HepG2 (cell line): ENCODE measurements around the gene GLB1L. TPM values are rescaled to one million over a fixed set of nuclear protein-coding genes. Genes with fewer than 3 reads are reported as not detected.

ENCODE experiments used
- ATAC-seq: fragments of 200-7000 bp; cut with Tn5 transposase; 3 replicates; pipeline ENCODE4 v1.9.1; 2020; ENCODE audit warnings: mild to moderate bottlenecking, moderate library complexity
- BruUV-seq: library from RNA; stranded (reverse); fragments of 400-500 nt; replicated peaks from 2 replicates; lab custom pipeline; 2021; lab: Mats Ljungman, UMichigan
- CTCF ChIA-PET: fragments of 300-600 bp; formaldehyde crosslinking; extraction: SDS; loops from one replicate; lab custom pipeline; 2021; ENCODE audit warnings: low total read pairs, inconsistent platforms, low intra/inter-chr PET ratio; lab: Yijun Ruan, JAX
- POLR2A ChIA-PET: fragments of 350-600 bp; sonication (Branson Sonifier 250); formaldehyde crosslinking; loops from one replicate; lab custom pipeline; 2020; ENCODE audit warnings: antibody characterized with exemption, inconsistent platforms; lab: Yijun Ruan, JAX
- DNase-seq: peaks from one replicate; pipeline ENCODE4 v3.0.0-alpha.2; 2015; ENCODE audit warnings: low spot score
- FAIRE-seq: peaks from 3 replicates; lab custom pipeline; 2011; peaks lifted over from hg19 to GRCh38; lab: Jason Lieb, UNC
- H2AFZ ChIP-seq: one replicate; pipeline ENCODE4 v1.6.1; 2011; ENCODE audit warnings: low read length, inconsistent platforms
- H3K27ac ChIP-seq: fragments of 300-600 bp; 3 replicates; pipeline ENCODE4 v1.8.0; 2011; ENCODE audit warnings: mixed run types, mild to moderate bottlenecking, mixed read lengths, low read length, inconsistent platforms; ENCODE audit not compliant: insufficient read depth; ENCODE audit errors: extremely low read length
- H3K27me3 ChIP-seq, 2 experiments: fragments of 200-600 bp in 1 of 2; 2 replicates in 1 of 2; 3 replicates in 1 of 2; pipeline versions ENCODE4 v1.6.0 to v1.8.0; 2011; ENCODE audit warnings: low read length in 2 of 2, mild to moderate bottlenecking in 2 of 2, moderate library complexity in 2 of 2, inconsistent platforms in 1 of 2; ENCODE audit not compliant: insufficient read depth in 2 of 2, control insufficient read depth in 1 of 2
- H3K36me3 ChIP-seq, 2 experiments: fragments of 200-600 bp in 1 of 2; replicated peaks in 1 of 2; 2 replicates in 1 of 2; 3 replicates in 1 of 2; pipeline versions ENCODE4 v1.5.1 to v1.8.0; 2011; ENCODE audit warnings: low read length in 2 of 2, inconsistent platforms in 1 of 2; ENCODE audit not compliant: insufficient read depth in 2 of 2, control insufficient read depth in 1 of 2
- H3K4me1 ChIP-seq: 2 replicates; pipeline ENCODE4 v1.5.1; 2012; ENCODE audit warnings: low read length, inconsistent platforms; ENCODE audit not compliant: insufficient read depth
- H3K4me2 ChIP-seq: 2 replicates; pipeline ENCODE4 v1.6.0; 2011; ENCODE audit warnings: low read depth, low read length, inconsistent platforms
- H3K4me3 ChIP-seq, 3 experiments: fragments of 200-600 bp in 1 of 3; sonication (generic), shearing (Covaris generic) in 1 of 3; replicated peaks in 1 of 3; 2 replicates each; pipeline ENCODE4 v1.5.1; 2011 to 2016; ENCODE audit warnings: low read length in 3 of 3, inconsistent platforms in 2 of 3, low read depth in 2 of 3, mild to moderate bottlenecking in 2 of 3, control low read depth in 1 of 3, mixed read lengths in 1 of 3; ENCODE audit not compliant: insufficient read depth in 1 of 3
- H3K79me2 ChIP-seq: one replicate; pipeline ENCODE4 v1.6.1; 2011; ENCODE audit warnings: low read length, inconsistent platforms; ENCODE audit not compliant: insufficient read depth
- H3K9ac ChIP-seq: 2 replicates; pipeline ENCODE4 v1.6.0; 2011; ENCODE audit warnings: mild to moderate bottlenecking, low read depth, low read length, inconsistent platforms; ENCODE audit not compliant: insufficient read depth
- H3K9me3 ChIP-seq: 2 replicates; pipeline ENCODE4 v1.5.1; 2012; ENCODE audit warnings: mild to moderate bottlenecking, low read length
- H4K20me1 ChIP-seq: 2 replicates; pipeline ENCODE4 v1.6.0; 2011; ENCODE audit warnings: inconsistent platforms, mild to moderate bottlenecking, low read length, moderate library complexity; ENCODE audit not compliant: insufficient read depth
- MED1 ChIP-seq: sonication (generic); formaldehyde crosslinking; IDR thresholded peaks from 2 replicates; pipeline ENCODE4 v1.4.0; 2020; ENCODE audit warnings: missing genetic modification reagents
- SATB2 ChIP-seq: sonication (generic); formaldehyde crosslinking; IDR thresholded peaks from 2 replicates; pipeline ENCODE4 v1.5.0; 2020; ENCODE audit warnings: missing genetic modification reagents
- WGBS: methylation state at CpG from one replicate; pipeline ENCODE4 v1.1.6; 2017; ENCODE audit warnings: low lambda C conversion rate; 5-methylcytosine and 5-hydroxymethylcytosine counted together
- in situ Hi-C: cut with HindIII; loops from 2 replicates; pipeline ENCODE4 v1.10.0; 2017; ENCODE audit warnings: low pct_unique_long_range_greater_than_20kb; ENCODE audit not compliant: extremely low pct_ligation_motif_present
- intact Hi-C: fragments of 100-400 bp; cut with micrococcal nuclease; formaldehyde crosslinking; loops from one replicate; pipeline ENCODE4 v1.10.0; 2022; ENCODE audit not compliant: unreplicated experiment
- polyA plus RNA-seq, 8 experiments: library from polyadenylated mRNA; depleted of rRNA in 3 of 8; stranded (reverse) in 7 of 8; unstranded in 1 of 8; fragments of >200 nt; fragmentation: Illumina TruSeq in 4 of 8; extraction: Trizol in 4 of 8; gene quantifications; 2 replicates each; pipeline versions ENCODE4 v1.2.1 to v1.2.3, GENCODE V29; 2011 to 2016; ENCODE audit warnings: low read depth in 4 of 8, missing spikeins in 1 of 8, mixed read lengths in 1 of 8; ENCODE audit not compliant: insufficient read depth in 1 of 8
- total RNA-seq, 5 experiments: library from RNA; depleted of rRNA; stranded (reverse); fragments of >200 nt; fragmentation: Illumina TruSeq; extraction: Trizol; gene quantifications; 2 replicates each; pipeline ENCODE4 v1.2.3, GENCODE V29; 2016; ENCODE audit warnings: low read depth in 1 of 5
- TF ChIP-seq, protein P1 (sequence below): sonication (generic); formaldehyde crosslinking; IDR thresholded peaks from one replicate; pipeline ENCODE4 v1.5.1; 2020; ENCODE audit warnings: mild to moderate bottlenecking, missing genetic modification reagents; ENCODE audit errors: not compliant biosample characterization

GLB1L gene
- total and polyA plus RNA-seq, 2 of the 13 experiments (the other 11 are each of a cell fraction or from before 2014, with no cell fraction given): 6.8 to 7.3 TPM

DNA sequence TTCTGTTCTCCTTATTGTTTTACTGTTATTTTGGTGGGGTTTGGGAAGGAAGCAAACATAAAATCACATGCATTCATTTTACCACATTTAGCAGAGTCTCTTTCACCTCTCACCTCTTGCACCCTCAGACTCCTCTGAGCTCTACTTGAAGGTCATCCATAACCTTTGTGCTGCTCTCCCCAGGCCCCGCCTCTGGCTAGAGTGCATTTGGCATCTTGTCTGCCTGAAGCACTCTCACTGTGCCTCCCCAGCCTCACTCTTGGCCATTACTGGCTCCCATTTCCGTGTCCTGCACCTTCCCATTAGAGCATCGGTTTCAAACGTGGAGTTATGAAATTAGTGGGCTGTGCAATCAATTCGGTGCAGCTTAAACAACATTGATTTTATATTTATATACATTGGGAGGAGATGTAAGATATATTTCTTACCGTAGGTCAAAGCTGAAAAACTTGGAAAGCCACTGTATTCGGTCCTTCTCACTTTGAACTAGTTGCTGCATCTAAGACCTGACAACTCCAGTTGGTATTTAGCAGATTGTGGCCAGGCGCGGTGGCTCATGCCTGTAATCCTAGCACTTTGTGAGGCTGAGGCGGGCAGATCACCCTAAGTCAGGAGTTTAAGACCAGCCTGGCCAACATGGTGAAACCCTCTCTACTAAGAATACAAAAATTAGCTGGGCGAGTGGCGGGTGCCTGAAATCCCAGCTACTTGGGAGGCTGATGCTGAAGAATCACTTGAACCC, 45.6 kb downstream of the GLB1L start:
- in situ Hi-C loops: no loop called here

More for the DNA sequence above, 45.6 kb downstream of the GLB1L start:
- BruUV-seq: no TSS peak
- no peak for DNase-seq
- Histone ChIP-seq H3K4me3 (no peak overlapping the region), H3K27ac (peak overlapping the region; percentile 25), H3K9ac (no peak overlapping the region), H2AFZ (no peak overlapping the region), H3K79me2 (no peaks in the 10 kb centered on the region), H4K20me1 (no peaks in the 10 kb centered on the region), H3K4me2 (peak overlapping the region; percentile 37; the same call in 1 of the 2 replicates), H3K27me3 (no peaks in the 10 kb centered on the region), H3K4me1 (peaks cover 33% of the 10 kb centered on the region), H3K36me3 (no peaks in the 10 kb centered on the region), H3K9me3 (no peaks in the 10 kb centered on the region)
- intact Hi-C loops: no loop called here
- no peak for FAIRE-seq
- WGBS: 77% methylated on average over 12 of the region's 12 CpGs
- ChIA-PET POLR2A (interaction anchor here (0.7 to 10.9 kb wide), 11 partner anchors 8 to 79 kb away, joined by 3 to 102 read pairs (median 9); partner anchors contain the start of genes ABCB6, CNPPD1, DNAJB2 and GLB1L), CTCF (no interaction called here)
- ATAC-seq: peak; percentile 39
- TF ChIP-seq SATB2 (CRISPR knock-in tag) (no peak), MED1 (CRISPR knock-in tag) (0 out of 2 replicates have a peak, but pooled peaks have one; percentile 17)
- TF ChIP-seq, protein P1, sequence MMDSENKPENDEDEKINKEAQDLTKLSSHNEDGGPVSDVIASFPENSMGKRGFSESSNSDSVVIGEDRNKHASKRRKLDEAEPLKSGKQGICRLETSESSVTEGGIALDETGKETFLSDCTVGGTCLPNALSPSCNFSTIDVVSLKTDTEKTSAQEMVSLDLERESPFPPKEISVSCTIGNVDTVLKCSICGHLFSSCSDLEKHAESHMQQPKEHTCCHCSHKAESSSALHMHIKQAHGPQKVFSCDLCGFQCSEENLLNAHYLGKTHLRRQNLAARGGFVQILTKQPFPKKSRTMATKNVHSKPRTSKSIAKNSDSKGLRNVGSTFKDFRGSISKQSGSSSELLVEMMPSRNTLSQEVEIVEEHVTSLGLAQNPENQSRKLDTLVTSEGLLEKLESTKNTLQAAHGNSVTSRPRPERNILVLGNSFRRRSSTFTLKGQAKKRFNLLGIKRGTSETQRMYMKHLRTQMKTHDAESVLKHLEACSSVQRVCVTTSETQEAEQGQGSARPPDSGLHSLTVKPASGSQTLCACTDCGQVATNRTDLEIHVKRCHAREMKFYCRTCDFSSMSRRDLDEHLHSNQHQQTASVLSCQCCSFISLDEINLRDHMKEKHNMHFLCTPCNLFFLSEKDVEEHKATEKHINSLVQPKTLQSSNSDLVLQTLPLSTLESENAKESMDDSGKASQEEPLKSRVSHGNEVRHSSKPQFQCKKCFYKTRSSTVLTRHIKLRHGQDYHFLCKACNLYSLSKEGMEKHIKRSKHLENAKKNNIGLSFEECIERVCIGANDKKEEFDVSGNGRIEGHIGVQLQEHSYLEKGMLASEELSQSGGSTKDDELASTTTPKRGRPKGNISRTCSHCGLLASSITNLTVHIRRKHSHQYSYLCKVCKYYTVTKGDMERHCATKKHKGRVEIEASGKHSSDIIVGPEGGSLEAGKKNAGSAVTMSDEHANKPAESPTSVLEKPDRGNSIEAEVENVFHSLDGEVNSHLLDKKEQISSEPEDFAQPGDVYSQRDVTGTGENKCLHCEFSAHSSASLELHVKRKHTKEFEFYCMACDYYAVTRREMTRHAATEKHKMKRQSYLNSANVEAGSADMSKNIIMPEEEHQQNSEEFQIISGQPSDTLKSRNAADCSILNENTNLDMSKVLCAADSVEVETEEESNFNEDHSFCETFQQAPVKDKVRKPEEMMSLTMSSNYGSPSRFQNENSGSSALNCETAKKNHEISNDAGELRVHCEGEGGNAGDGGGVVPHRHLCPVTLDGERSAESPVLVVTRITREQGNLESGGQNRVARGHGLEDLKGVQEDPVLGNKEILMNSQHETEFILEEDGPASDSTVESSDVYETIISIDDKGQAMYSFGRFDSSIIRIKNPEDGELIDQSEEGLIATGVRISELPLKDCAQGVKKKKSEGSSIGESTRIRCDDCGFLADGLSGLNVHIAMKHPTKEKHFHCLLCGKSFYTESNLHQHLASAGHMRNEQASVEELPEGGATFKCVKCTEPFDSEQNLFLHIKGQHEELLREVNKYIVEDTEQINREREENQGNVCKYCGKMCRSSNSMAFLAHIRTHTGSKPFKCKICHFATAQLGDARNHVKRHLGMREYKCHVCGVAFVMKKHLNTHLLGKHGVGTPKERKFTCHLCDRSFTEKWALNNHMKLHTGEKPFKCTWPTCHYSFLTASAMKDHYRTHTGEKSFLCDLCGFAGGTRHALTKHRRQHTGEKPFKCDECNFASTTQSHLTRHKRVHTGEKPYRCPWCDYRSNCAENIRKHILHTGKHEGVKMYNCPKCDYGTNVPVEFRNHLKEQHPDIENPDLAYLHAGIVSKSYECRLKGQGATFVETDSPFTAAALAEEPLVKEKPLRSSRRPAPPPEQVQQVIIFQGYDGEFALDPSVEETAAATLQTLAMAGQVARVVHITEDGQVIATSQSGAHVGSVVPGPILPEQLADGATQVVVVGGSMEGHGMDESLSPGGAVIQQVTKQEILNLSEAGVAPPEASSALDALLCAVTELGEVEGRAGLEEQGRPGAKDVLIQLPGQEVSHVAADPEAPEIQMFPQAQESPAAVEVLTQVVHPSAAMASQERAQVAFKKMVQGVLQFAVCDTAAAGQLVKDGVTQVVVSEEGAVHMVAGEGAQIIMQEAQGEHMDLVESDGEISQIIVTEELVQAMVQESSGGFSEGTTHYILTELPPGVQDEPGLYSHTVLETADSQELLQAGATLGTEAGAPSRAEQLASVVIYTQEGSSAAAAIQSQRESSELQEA (CRISPR knock-in tag): peak; percentile 38
